ENCODE measurements around the gene LYSMD2.
A peak's percentile ranks its signal among the peaks of the same experiment; 100 is the strongest.

The LYSMD2 gene

GRCh38 chr15:51681303-51681963, 56.0 kb downstream of the LYSMD2 start, which contains the start of gene SCG3:
TSS of gene SCG3 (plus strand) at chr15:51681503. CDS start at chr15:51681756, 253 bp downstream.
- no peaks in the 10 kb centered on the region for H3K36me3 ChIP-seq (ENCODE audit: insufficient read depth, low read length)
- H3K4me2 ChIP-seq (ENCODE audit: low read length): peak within 1 kb of the TSS; percentile 62
- no peaks in the 10 kb centered on the region for H3K4me1 ChIP-seq (ENCODE audit: control insufficient read depth, insufficient read depth, low read length)
- H3K27me3 ChIP-seq (ENCODE audit: control insufficient read depth, insufficient read depth, low read length): peaks cover 29% of the 10 kb centered on the region
- no peak within 1 kb of the TSS for H3K9ac ChIP-seq (ENCODE audit: low read depth, low read length)
- H3K4me3 ChIP-seq (ENCODE audit: low read length): no peak within 1 kb of the TSS
- H3K9me3 ChIP-seq (replicated peaks; ENCODE audit: low read length): no peaks in the 10 kb centered on the region

DNA sequence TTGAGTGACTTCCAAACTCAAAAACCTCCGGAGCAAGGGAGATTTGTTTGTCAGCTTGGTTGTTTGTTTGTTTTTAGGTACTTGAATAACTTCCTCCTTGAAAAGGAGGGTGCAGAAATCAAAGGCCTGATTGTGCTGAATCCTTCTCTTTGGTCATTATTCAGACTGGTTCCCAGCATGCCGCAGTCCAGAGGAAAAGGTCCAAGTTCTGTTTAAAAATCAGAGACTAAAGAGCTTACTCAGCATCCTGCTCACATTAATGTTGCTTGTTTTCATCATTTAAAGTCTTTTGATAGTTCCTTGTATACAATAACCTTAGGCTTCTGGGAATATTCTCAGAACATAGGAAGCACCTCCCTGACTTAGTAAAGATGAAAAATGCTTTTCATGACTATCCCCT, 57.1 kb downstream of the LYSMD2 start:
- H3K4me3 ChIP-seq (ENCODE audit: low read length): no peak overlapping the region
- H3K4me2 ChIP-seq (ENCODE audit: low read length): no peak overlapping the region
- no peaks in the 10 kb centered on the region for H3K36me3 ChIP-seq (ENCODE audit: insufficient read depth, low read length)
- H3K9ac ChIP-seq (ENCODE audit: low read depth, low read length): no peak overlapping the region
- peaks cover 30% of the 10 kb centered on the region for H3K27me3 ChIP-seq (ENCODE audit: control insufficient read depth, insufficient read depth, low read length)
- no peaks in the 10 kb centered on the region for H3K9me3 ChIP-seq (replicated peaks; ENCODE audit: low read length)
- H3K4me1 ChIP-seq (ENCODE audit: control insufficient read depth, insufficient read depth, low read length): no peaks in the 10 kb centered on the region

DNA sequence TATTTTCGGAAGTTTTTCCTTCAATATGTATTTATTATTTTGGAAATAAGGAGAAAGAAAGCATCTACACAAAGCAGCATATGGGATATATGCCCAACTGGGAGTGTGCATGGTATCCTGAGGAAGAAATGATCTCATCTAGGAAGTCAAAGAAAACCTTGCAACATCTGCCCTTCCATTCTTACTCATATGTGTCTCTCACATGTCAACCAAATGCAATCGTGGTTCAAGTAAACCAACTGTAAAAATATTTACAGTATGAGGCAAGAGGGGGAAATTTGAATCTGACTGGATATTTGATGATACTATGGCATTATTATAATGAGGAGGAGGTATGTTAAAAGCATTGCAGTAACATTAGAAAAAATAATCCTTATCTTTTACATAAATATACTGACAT, 59.4 kb downstream of the LYSMD2 start:
- Histone ChIP-seq H3K36me3 (ENCODE audit: insufficient read depth, low read length) (no peaks in the 10 kb centered on the region), H3K4me2 (ENCODE audit: low read length) (no peak overlapping the region), H3K27me3 (ENCODE audit: control insufficient read depth, insufficient read depth, low read length) (peaks cover 43% of the 10 kb centered on the region), H3K4me3 (ENCODE audit: low read length) (no peak overlapping the region), H3K9ac (ENCODE audit: low read depth, low read length) (no peak overlapping the region), H3K9me3 (replicated peaks; ENCODE audit: low read length) (no peaks in the 10 kb centered on the region), H3K4me1 (ENCODE audit: control insufficient read depth, insufficient read depth, low read length) (no peaks in the 10 kb centered on the region)

GRCh38 chr15:51677452-51677851, 60.0 kb downstream of the LYSMD2 start:
- Histone ChIP-seq H3K4me1 (ENCODE audit: control insufficient read depth, insufficient read depth, low read length) (no peaks in the 10 kb centered on the region), H3K9ac (ENCODE audit: low read depth, low read length) (no peak overlapping the region), H3K9me3 (replicated peaks; ENCODE audit: low read length) (no peaks in the 10 kb centered on the region), H3K4me3 (ENCODE audit: low read length) (no peak overlapping the region), H3K4me2 (ENCODE audit: low read length) (no peak overlapping the region), H3K36me3 (ENCODE audit: insufficient read depth, low read length) (no peaks in the 10 kb centered on the region), H3K27me3 (ENCODE audit: control insufficient read depth, insufficient read depth, low read length) (peaks cover 46% of the 10 kb centered on the region)

- Histone ChIP-seq H3K9me3 (replicated peaks; ENCODE audit: low read length) (no peaks in the 10 kb centered on the region), H3K9ac (ENCODE audit: low read depth, low read length) (no peak overlapping the region), H3K4me3 (ENCODE audit: low read length) (no peak overlapping the region), H3K36me3 (ENCODE audit: insufficient read depth, low read length) (no peaks in the 10 kb centered on the region), H3K27me3 (ENCODE audit: control insufficient read depth, insufficient read depth, low read length) (peaks cover 49% of the 10 kb centered on the region), H3K4me1 (ENCODE audit: control insufficient read depth, insufficient read depth, low read length) (no peaks in the 10 kb centered on the region), H3K4me2 (ENCODE audit: low read length) (no peak overlapping the region)
Measured at GRCh38 chr15:51677021-51677420, 60.4 kb downstream of the LYSMD2 start.

GRCh38 chr15:51675234-51675633, 62.2 kb downstream of the LYSMD2 start:
- H3K27me3 ChIP-seq (ENCODE audit: control insufficient read depth, insufficient read depth, low read length): peaks cover 41% of the 10 kb centered on the region
- no peaks in the 10 kb centered on the region for H3K9me3 ChIP-seq (replicated peaks; ENCODE audit: low read length)

More at GRCh38 chr15:51675234-51675633, 62.2 kb downstream of the LYSMD2 start:
- Histone ChIP-seq H3K4me1 (ENCODE audit: control insufficient read depth, insufficient read depth, low read length) (no peaks in the 10 kb centered on the region), H3K9ac (ENCODE audit: low read depth, low read length) (no peak overlapping the region), H3K4me3 (ENCODE audit: low read length) (no peak overlapping the region), H3K4me2 (ENCODE audit: low read length) (no peak overlapping the region), H3K36me3 (ENCODE audit: insufficient read depth, low read length) (no peaks in the 10 kb centered on the region)
